Mesendoderm (in vitro differentiated cells): ENCODE results near the gene ANKRD44.

Experiments
- DNase-seq: peaks from one replicate; pipeline ENCODE4 v3.0.0; 2013
- H2AK5ac ChIP-seq: 2 replicates; pipeline ENCODE4 v1.6.1; 2013; ENCODE audit warnings: low read length, inconsistent platforms
- H2BK120ac ChIP-seq: 2 replicates; pipeline ENCODE4 v1.6.1; 2013; ENCODE audit warnings: low read depth, mild to moderate bottlenecking, low read length, moderate library complexity, mixed read lengths
- H2BK15ac ChIP-seq: replicated peaks from 2 replicates; pipeline ENCODE4 v1.6.1; 2013; ENCODE audit warnings: low read depth, mild to moderate bottlenecking, moderate library complexity
- H2BK5ac ChIP-seq: 2 replicates; pipeline ENCODE4 v1.6.1; 2013; ENCODE audit warnings: low read length, inconsistent platforms
- H3K18ac ChIP-seq: 2 replicates; pipeline ENCODE4 v1.6.1; 2013; ENCODE audit warnings: mild to moderate bottlenecking, low read length, mixed read lengths
- H3K23ac ChIP-seq: one replicate; pipeline ENCODE4 v1.6.1; 2013; ENCODE audit warnings: low read length
- H3K27ac ChIP-seq: 2 replicates; pipeline ENCODE4 v1.5.1; 2013; ENCODE audit warnings: low read depth, mild to moderate bottlenecking, inconsistent platforms, low read length, moderate library complexity
- H3K27me3 ChIP-seq: 2 replicates; pipeline ENCODE4 v1.6.1; 2013; ENCODE audit warnings: low read length, control low read depth, mild to moderate bottlenecking, inconsistent platforms; ENCODE audit not compliant: insufficient read depth, poor library complexity
- H3K36me3 ChIP-seq: 2 replicates; pipeline ENCODE4 v1.6.1; 2013; ENCODE audit warnings: low read length, inconsistent platforms; ENCODE audit not compliant: control insufficient read depth, insufficient read depth
- H3K4ac ChIP-seq: one replicate; pipeline ENCODE4 v1.6.1; 2013; ENCODE audit warnings: low read depth, mild to moderate bottlenecking, low read length, moderate library complexity
- H3K4me1 ChIP-seq: 2 replicates; pipeline ENCODE4 v1.6.1; 2013; ENCODE audit warnings: low read depth, low read length, inconsistent platforms; ENCODE audit not compliant: control insufficient read depth
- H3K4me2 ChIP-seq: 2 replicates; pipeline ENCODE4 v1.6.1; 2013; ENCODE audit warnings: low read length
- H3K4me3 ChIP-seq: 2 replicates; pipeline ENCODE4 v1.5.1; 2013; ENCODE audit warnings: mild to moderate bottlenecking, low read length
- H3K56ac ChIP-seq: one replicate; pipeline ENCODE4 v1.6.1; 2013; ENCODE audit warnings: low read length
- H3K79me1 ChIP-seq: 2 replicates; pipeline ENCODE4 v1.6.1; 2013; ENCODE audit warnings: low read length, inconsistent platforms
- H3K79me2 ChIP-seq: 2 replicates; pipeline ENCODE4 v1.6.1; 2013; ENCODE audit warnings: mild to moderate bottlenecking, low read length; ENCODE audit not compliant: control insufficient read depth, insufficient read depth
- H3K9ac ChIP-seq: 2 replicates; pipeline ENCODE4 v1.6.1; 2013; ENCODE audit warnings: low read length, inconsistent platforms
- H4K5ac ChIP-seq: one replicate; pipeline ENCODE4 v1.6.1; 2013; ENCODE audit warnings: low read length
- H4K8ac ChIP-seq: one replicate; pipeline ENCODE4 v1.6.1; 2013; ENCODE audit warnings: low read depth, mild to moderate bottlenecking, control low read depth, low read length, moderate library complexity
- whole genome bisulfite sequencing: extraction: QIAGEN DNeasy Blood & Tissue Kit; methylation state at CpG from one replicate; pipeline ENCODE4 v1.1.7; 2013; ENCODE audit warnings: low lambda C conversion rate, missing lambda C conversion rate; ENCODE audit not compliant: insufficient coverage; ENCODE audit errors: extremely low coverage; 5-methylcytosine and 5-hydroxymethylcytosine counted together

ANKRD44 gene

DNA sequence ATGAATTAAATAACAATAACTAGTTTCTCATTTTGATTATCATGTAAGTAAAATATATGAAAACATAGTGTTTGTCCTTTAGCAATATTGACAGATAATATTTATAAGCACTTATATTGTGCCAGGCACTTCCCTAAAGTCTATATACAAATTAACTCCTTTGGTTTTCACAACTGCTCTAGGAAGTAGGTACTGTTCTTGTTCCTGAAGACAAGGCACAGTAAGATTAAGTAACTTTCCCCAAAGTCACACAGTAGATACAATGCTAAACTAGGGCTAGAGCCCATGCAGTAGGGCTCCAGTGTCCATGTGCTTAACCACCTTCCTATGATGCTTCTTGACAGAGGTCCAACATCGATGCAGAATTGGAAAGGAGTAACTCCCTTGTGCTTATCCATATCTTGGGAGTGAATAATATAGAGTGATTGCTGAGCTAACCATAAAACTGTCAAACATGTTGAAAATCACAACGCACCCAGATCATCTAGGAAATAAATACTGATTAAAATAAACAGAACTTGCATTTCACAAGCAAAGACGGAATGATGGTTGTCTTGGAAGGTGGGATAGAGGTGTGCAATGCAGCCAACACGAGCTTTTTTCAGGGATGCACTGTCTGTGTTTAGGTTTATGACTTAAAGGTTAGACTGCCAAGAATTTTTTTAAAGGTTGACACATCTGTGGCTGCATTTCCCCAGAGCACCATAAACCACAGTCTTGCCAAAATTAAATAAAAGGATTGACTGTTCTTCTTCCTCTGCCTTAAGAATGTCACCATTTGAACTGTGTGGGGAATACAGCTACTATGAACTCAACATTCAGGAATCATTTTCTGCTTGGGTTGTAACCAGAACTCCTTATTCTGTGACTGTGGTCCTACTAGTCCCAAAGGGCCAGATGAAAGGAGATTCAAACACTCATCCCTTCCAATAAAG is 80.8 kb downstream of the ANKRD44 start:
- no peak overlapping the region for H2BK5ac ChIP-seq
- no peak overlapping the region for H3K4me2 ChIP-seq
- H3K18ac ChIP-seq, result no peak overlapping the region
- H2AK5ac ChIP-seq, result no peak overlapping the region
- no peaks in the 10 kb centered on the region for H3K79me2 ChIP-seq
- no peaks in the 10 kb centered on the region for H3K79me1 ChIP-seq
- no peak overlapping the region for H3K56ac ChIP-seq
- H3K4me1 ChIP-seq, result no peaks in the 10 kb centered on the region
- H3K36me3 ChIP-seq, result no peaks in the 10 kb centered on the region
- no peak overlapping the region for H3K4me3 ChIP-seq
- H3K23ac ChIP-seq, result no peak overlapping the region
- H3K9ac ChIP-seq, result no peak overlapping the region
- no peak overlapping the region for H2BK120ac ChIP-seq
- H3K27me3 ChIP-seq, result no peaks in the 10 kb centered on the region
- no peak overlapping the region for H2BK15ac ChIP-seq
- no peak overlapping the region for H4K8ac ChIP-seq
- no CpG with 5 or more reads among the region's 4 CpGs for WGBS
- H4K5ac ChIP-seq, result no peak overlapping the region
- DNase-seq, result no peak
- H3K27ac ChIP-seq, result no peak overlapping the region
- H3K4ac ChIP-seq, result no peak overlapping the region

DNA sequence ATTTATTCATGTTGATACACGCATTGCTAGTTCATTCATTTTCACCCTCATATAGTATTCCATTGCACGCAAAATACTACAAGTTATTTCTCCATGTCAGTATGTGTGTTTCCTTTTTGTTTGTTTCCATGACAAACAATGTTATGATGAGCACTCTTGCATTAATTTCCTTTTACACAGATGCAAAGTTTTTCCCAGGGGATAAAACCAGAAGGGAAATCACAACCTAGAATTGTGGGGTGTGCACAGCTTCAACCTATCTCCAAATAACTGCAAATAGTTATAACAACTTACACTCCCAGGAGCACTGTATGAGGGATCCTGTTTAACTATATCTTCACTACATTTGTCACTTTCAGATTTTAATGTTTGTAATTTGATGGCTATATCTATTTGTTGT is 87.1 kb downstream of the ANKRD44 start:
- Histone ChIP-seq H3K23ac (no peak overlapping the region), H3K79me2 (no peaks in the 10 kb centered on the region), H3K56ac (no peak overlapping the region), H3K18ac (no peak overlapping the region), H2BK120ac (no peak overlapping the region), H3K27ac (no peak overlapping the region), H3K4me2 (no peak overlapping the region), H2BK15ac (no peak overlapping the region), H3K9ac (no peak overlapping the region), H2BK5ac (no peak overlapping the region), H2AK5ac (no peak overlapping the region), H4K5ac (no peak overlapping the region), H3K4ac (no peak overlapping the region), H3K27me3 (no peaks in the 10 kb centered on the region), H3K4me3 (no peak overlapping the region), H3K36me3 (no peaks in the 10 kb centered on the region), H3K4me1 (no peaks in the 10 kb centered on the region), H4K8ac (no peak overlapping the region), H3K79me1 (no peaks in the 10 kb centered on the region)
- WGBS, result no CpG with 5 or more reads among the region's 2 CpGs
- no peak for DNase-seq

GRCh38 chr2:197219636-197220035 is 90.9 kb downstream of the ANKRD44 start:
- H3K56ac ChIP-seq, result no peak overlapping the region
- H3K4me2 ChIP-seq, result no peak overlapping the region
- H3K9ac ChIP-seq, result no peak overlapping the region
- no peak overlapping the region for H2BK120ac ChIP-seq
- no peaks in the 10 kb centered on the region for H3K79me1 ChIP-seq
- H4K5ac ChIP-seq, result no peak overlapping the region
- H3K18ac ChIP-seq, result no peak overlapping the region
- no peaks in the 10 kb centered on the region for H3K27me3 ChIP-seq
- no peak overlapping the region for H2AK5ac ChIP-seq
- no peaks in the 10 kb centered on the region for H3K36me3 ChIP-seq
- no peak overlapping the region for H3K27ac ChIP-seq
- H3K79me2 ChIP-seq, result no peaks in the 10 kb centered on the region
- H2BK5ac ChIP-seq, result no peak overlapping the region
- no peak overlapping the region for H3K4ac ChIP-seq
- no peak for DNase-seq
- H4K8ac ChIP-seq, result no peak overlapping the region
- H2BK15ac ChIP-seq, result no peak overlapping the region
- H3K4me1 ChIP-seq, result no peaks in the 10 kb centered on the region
- H3K23ac ChIP-seq, result no peak overlapping the region
- no peak overlapping the region for H3K4me3 ChIP-seq
- WGBS, result no CpG with 5 or more reads among the region's 4 CpGs

DNA sequence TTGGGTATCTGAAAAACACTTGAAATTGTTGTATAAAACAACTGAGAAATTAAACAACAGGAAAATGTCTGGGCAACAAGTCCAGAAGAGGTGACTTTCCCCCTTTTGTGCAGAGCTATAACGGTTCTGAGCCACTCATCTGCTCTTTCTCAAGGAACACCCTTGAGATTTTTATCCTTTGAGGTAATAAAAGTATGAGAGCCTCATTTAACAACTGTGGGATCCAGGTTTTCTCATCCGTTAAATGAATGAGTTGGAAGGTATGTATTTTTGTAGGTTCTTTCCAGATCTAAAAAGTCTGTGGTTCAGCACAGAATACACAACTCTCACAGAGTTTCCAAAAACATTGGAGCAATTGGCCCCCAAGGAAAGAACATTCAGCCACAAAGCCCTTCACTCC is 93.0 kb downstream of the ANKRD44 start:
- Histone ChIP-seq H3K4me3 (no peak overlapping the region), H3K4me1 (no peaks in the 10 kb centered on the region), H3K56ac (no peak overlapping the region), H3K9ac (no peak overlapping the region), H3K27ac (no peak overlapping the region), H2BK15ac (no peak overlapping the region), H4K8ac (no peak overlapping the region), H3K23ac (no peak overlapping the region), H3K18ac (no peak overlapping the region), H3K4ac (no peak overlapping the region), H3K36me3 (no peaks in the 10 kb centered on the region), H3K79me2 (no peaks in the 10 kb centered on the region), H2BK5ac (no peak overlapping the region), H3K4me2 (no peak overlapping the region), H4K5ac (no peak overlapping the region), H2AK5ac (no peak overlapping the region), H3K27me3 (no peaks in the 10 kb centered on the region), H2BK120ac (no peak overlapping the region), H3K79me1 (no peaks in the 10 kb centered on the region)
- no CpG with 5 or more reads among the region's 2 CpGs for WGBS
- DNase-seq, result no peak

DNA sequence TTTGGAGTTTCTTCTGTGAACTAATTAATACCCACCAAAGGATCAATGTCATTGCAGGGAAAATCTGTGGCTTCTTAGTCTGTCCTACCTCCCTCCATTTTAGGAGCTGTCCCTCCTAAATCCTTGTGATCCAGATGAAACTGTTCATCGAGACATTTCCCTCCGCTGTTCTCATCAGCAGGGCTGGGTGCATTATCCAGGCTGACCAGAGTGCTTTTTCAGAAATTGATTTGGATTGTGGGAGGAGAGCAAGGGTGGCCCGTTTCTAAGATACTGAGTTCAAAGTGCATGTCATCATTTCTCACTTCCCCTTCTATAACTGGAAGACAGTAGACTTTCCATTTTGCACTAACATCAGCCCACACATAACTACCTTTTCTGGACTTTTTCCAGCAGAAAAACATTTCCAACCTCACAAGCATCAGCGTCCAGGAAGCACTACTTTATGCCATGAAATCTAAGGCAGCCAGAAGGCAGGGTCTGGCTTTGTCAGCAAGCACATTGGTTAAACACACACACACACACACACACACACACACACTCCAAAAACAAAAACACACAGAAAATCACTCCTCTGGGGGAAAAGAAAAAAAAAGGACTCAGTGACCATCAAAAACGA is 94.1 kb downstream of the ANKRD44 start:
- no CpG with 5 or more reads among the region's 5 CpGs for WGBS

More for the DNA sequence above, 94.1 kb downstream of the ANKRD44 start:
- H3K79me2 ChIP-seq, result no peaks in the 10 kb centered on the region
- H3K56ac ChIP-seq, result no peak overlapping the region
- DNase-seq, result no peak
- no peak overlapping the region for H2BK120ac ChIP-seq
- H3K4me1 ChIP-seq, result no peaks in the 10 kb centered on the region
- H3K79me1 ChIP-seq, result no peaks in the 10 kb centered on the region
- no peak overlapping the region for H2BK5ac ChIP-seq
- H4K8ac ChIP-seq, result no peak overlapping the region
- no peak overlapping the region for H3K9ac ChIP-seq
- no peak overlapping the region for H3K4me3 ChIP-seq
- H2BK15ac ChIP-seq, result no peak overlapping the region
- H3K4ac ChIP-seq, result no peak overlapping the region
- no peak overlapping the region for H3K4me2 ChIP-seq
- H3K36me3 ChIP-seq, result no peaks in the 10 kb centered on the region
- H3K18ac ChIP-seq, result no peak overlapping the region
- no peak overlapping the region for H3K27ac ChIP-seq
- no peak overlapping the region for H2AK5ac ChIP-seq
- H4K5ac ChIP-seq, result no peak overlapping the region
- H3K27me3 ChIP-seq, result no peaks in the 10 kb centered on the region
- H3K23ac ChIP-seq, result no peak overlapping the region
